GM23338 (cell line): ENCODE measurements around the gene LRRC8B. TPM values are rescaled to one million over a fixed set of nuclear protein-coding genes. Genes with fewer than 3 reads are reported as not detected.

Source experiments
- ATAC-seq: fragments of 200-7000 bp; cut with Tn5 transposase; 3 replicates; pipeline ENCODE4 v1.9.1; 2020
- DNase-seq: peaks from one replicate; pipeline ENCODE4 v3.0.0-alpha.2; 2015; ENCODE audit warnings: low spot score
- H2AFZ ChIP-seq: fragments of 200-600 bp; sonication (generic); 2 replicates; pipeline ENCODE4 v1.8.0; 2016; ENCODE audit warnings: antibody characterized with exemption, mild to moderate bottlenecking, moderate library complexity
- H3F3A ChIP-seq: fragments of 200-600 bp; sonication (generic); replicated peaks from 2 replicates; pipeline ENCODE4 v1.8.0; 2017; ENCODE audit warnings: antibody characterized with exemption, mixed run types, low read depth
- H3K27ac ChIP-seq: fragments of 200-600 bp; sonication (generic); 2 replicates; pipeline ENCODE4 v1.6.1; 2016; ENCODE audit warnings: low read depth
- H3K27me3 ChIP-seq: fragments of 200-600 bp; sonication (generic); 2 replicates; pipeline ENCODE4 v1.8.0; 2016; ENCODE audit warnings: mild to moderate bottlenecking, mixed run types, moderate library complexity; ENCODE audit not compliant: insufficient read depth
- H3K36me3 ChIP-seq: fragments of 200-600 bp; sonication (generic); 2 replicates; pipeline ENCODE4 v1.8.0; 2016; ENCODE audit warnings: mild to moderate bottlenecking; ENCODE audit not compliant: insufficient read depth
- H3K4me1 ChIP-seq: fragments of 200-600 bp; sonication (generic); 2 replicates; pipeline ENCODE4 v1.8.0; 2016; ENCODE audit warnings: mild to moderate bottlenecking, moderate library complexity; ENCODE audit not compliant: insufficient read depth
- H3K4me2 ChIP-seq: fragments of 200-600 bp; sonication (generic); 2 replicates; pipeline ENCODE4 v1.7.1; 2017; ENCODE audit warnings: mixed run types
- H3K4me3 ChIP-seq: fragments of 200-600 bp; sonication (generic); 2 replicates; pipeline ENCODE4 v1.6.1; 2016; ENCODE audit warnings: mixed run types
- H3K79me2 ChIP-seq: fragments of 200-600 bp; sonication (generic); replicated peaks from 2 replicates; pipeline ENCODE4 v1.8.0; 2017; ENCODE audit warnings: mild to moderate bottlenecking; ENCODE audit not compliant: insufficient read depth
- H3K9me2 ChIP-seq: fragments of 200-600 bp; sonication (generic); 2 replicates; pipeline ENCODE4 v1.8.0; 2017; ENCODE audit not compliant: insufficient read depth
- H4K20me1 ChIP-seq: fragments of 200-600 bp; sonication (generic); replicated peaks from 2 replicates; pipeline ENCODE4 v1.8.0; 2017; ENCODE audit warnings: mild to moderate bottlenecking; ENCODE audit not compliant: insufficient read depth
- H3K27ac Mint-ChIP-seq: 2 replicates; pipeline ENCODE4 v1.8.0; 2020; ENCODE audit warnings: inconsistent platforms, mild to moderate bottlenecking, moderate library complexity, mixed read lengths
- H3K27me3 Mint-ChIP-seq: 3 replicates; pipeline ENCODE4 v1.8.0; 2022; ENCODE audit warnings: low read depth, mild to moderate bottlenecking, moderate library complexity, mixed read lengths, inconsistent platforms; ENCODE audit not compliant: insufficient read depth, poor library complexity
- H3K36me3 Mint-ChIP-seq: 3 replicates; pipeline ENCODE4 v1.8.0; 2021; ENCODE audit warnings: low read depth, mild to moderate bottlenecking, inconsistent platforms, moderate library complexity, mixed read lengths
- H3K4me1 Mint-ChIP-seq: 3 replicates; pipeline ENCODE4 v1.8.0; 2020; ENCODE audit warnings: mild to moderate bottlenecking, inconsistent platforms, mixed read lengths
- H3K4me3 Mint-ChIP-seq: 3 replicates; pipeline ENCODE4 v1.8.0; 2021; ENCODE audit warnings: moderate library complexity, mild to moderate bottlenecking, inconsistent platforms, mixed read lengths
- H3K9me3 Mint-ChIP-seq: 3 replicates; pipeline ENCODE4 v1.8.0; 2020; ENCODE audit warnings: moderate library complexity, mild to moderate bottlenecking, inconsistent platforms, mixed read lengths
- CREB1 ChIP-seq: fragments of 250-450 bp; sonication (Bioruptor Pico); IDR thresholded peaks from 2 replicates; pipeline ENCODE4 v1.5.0; 2020; ENCODE audit warnings: low read depth, mild to moderate bottlenecking, moderate library complexity
- EZH2phosphoT487 ChIP-seq: fragments of 200-600 bp; sonication (generic); IDR thresholded peaks from one replicate; pipeline ENCODE4 v1.8.1; 2018; ENCODE audit warnings: antibody characterized with exemption; ENCODE audit not compliant: unreplicated experiment
- NANOG ChIP-seq: IDR thresholded peaks from 2 replicates; pipeline ENCODE4 v1.6.1; 2016; ENCODE audit warnings: antibody characterized with exemption, borderline replicate concordance
- POLR2AphosphoS5 ChIP-seq: IDR thresholded peaks from 2 replicates; pipeline ENCODE4 v1.6.1; 2016; ENCODE audit warnings: antibody characterized with exemption, low read depth
- STAT1 ChIP-seq: IDR thresholded peaks from one replicate; pipeline ENCODE4 v1.6.1; 2016; ENCODE audit warnings: antibody characterized with exemption; ENCODE audit not compliant: unreplicated experiment
- ZNF114 ChIP-seq: fragments of 250-450 bp; sonication (Bioruptor Pico); IDR thresholded peaks from 2 replicates; pipeline ENCODE4 v1.5.0; 2020; ENCODE audit warnings: mild to moderate bottlenecking, moderate library complexity
- ZNF331 ChIP-seq: fragments of 250-450 bp; sonication (Bioruptor Pico); IDR thresholded peaks from 2 replicates; pipeline ENCODE4 v1.5.0; 2020; ENCODE audit warnings: low read depth, mild to moderate bottlenecking, moderate library complexity
- polyA plus RNA-seq: library from polyadenylated mRNA; unstranded; fragments of >200 nt; fragmentation: Nextera tagmentation; extraction: Ambion mirVana; gene quantifications from 2 replicates; pipeline ENCODE4 v1.2.1, GENCODE V29; 2016
- total RNA-seq: library from RNA; depleted of rRNA; stranded (reverse); fragments of >200 nt; shearing (Covaris generic); gene quantifications from 2 replicates; pipeline ENCODE4 v1.2.3, GENCODE V29; 2014
- TF ChIP-seq, protein P1 (sequence below): fragments of 250-450 bp; sonication (Bioruptor Pico); IDR thresholded peaks from 2 replicates; pipeline ENCODE4 v1.5.0; 2020; ENCODE audit warnings: mild to moderate bottlenecking, moderate library complexity
- TF ChIP-seq, protein P2 (sequence below): IDR thresholded peaks from 2 replicates; pipeline ENCODE4 v1.6.1; 2016; ENCODE audit warnings: antibody characterized with exemption

The LRRC8B gene
- total and polyA plus RNA-seq, 2 experiments from 2014 or later, result 9.0 to 26.5 TPM

DNA sequence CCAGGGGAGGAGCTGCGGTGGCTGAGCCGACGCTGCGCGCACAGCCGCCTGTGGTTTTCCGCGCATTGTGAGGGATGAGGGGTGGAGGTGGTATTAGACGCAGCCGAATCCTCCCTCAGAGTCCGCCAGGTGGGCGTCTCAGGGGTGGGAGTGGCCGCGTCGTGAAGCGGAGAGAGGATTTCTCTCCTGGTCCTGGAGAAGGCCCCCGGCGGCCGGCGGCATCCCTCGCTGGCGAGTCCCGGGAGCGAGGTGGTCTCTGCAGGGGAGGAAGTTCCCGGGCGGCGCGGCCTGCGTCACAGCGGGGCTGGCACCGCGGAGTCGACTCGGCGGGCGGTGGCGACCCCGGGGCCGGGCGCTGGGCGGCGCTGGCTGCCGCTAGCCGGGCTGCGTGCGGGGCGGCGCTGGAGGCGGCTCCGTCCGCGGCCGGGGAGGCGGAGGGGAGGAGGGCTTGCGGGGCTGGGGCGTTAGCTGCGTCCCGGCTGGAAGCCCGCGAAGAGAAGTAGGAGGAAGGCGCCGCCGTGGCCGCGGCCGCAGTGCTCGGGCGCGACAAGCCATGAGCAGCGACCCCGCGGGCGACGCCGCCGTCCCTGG lies 108.1 kb downstream of the LRRC8B start, which contains the start of gene LRRC8C (continued):
- TF ChIP-seq, protein P1, sequence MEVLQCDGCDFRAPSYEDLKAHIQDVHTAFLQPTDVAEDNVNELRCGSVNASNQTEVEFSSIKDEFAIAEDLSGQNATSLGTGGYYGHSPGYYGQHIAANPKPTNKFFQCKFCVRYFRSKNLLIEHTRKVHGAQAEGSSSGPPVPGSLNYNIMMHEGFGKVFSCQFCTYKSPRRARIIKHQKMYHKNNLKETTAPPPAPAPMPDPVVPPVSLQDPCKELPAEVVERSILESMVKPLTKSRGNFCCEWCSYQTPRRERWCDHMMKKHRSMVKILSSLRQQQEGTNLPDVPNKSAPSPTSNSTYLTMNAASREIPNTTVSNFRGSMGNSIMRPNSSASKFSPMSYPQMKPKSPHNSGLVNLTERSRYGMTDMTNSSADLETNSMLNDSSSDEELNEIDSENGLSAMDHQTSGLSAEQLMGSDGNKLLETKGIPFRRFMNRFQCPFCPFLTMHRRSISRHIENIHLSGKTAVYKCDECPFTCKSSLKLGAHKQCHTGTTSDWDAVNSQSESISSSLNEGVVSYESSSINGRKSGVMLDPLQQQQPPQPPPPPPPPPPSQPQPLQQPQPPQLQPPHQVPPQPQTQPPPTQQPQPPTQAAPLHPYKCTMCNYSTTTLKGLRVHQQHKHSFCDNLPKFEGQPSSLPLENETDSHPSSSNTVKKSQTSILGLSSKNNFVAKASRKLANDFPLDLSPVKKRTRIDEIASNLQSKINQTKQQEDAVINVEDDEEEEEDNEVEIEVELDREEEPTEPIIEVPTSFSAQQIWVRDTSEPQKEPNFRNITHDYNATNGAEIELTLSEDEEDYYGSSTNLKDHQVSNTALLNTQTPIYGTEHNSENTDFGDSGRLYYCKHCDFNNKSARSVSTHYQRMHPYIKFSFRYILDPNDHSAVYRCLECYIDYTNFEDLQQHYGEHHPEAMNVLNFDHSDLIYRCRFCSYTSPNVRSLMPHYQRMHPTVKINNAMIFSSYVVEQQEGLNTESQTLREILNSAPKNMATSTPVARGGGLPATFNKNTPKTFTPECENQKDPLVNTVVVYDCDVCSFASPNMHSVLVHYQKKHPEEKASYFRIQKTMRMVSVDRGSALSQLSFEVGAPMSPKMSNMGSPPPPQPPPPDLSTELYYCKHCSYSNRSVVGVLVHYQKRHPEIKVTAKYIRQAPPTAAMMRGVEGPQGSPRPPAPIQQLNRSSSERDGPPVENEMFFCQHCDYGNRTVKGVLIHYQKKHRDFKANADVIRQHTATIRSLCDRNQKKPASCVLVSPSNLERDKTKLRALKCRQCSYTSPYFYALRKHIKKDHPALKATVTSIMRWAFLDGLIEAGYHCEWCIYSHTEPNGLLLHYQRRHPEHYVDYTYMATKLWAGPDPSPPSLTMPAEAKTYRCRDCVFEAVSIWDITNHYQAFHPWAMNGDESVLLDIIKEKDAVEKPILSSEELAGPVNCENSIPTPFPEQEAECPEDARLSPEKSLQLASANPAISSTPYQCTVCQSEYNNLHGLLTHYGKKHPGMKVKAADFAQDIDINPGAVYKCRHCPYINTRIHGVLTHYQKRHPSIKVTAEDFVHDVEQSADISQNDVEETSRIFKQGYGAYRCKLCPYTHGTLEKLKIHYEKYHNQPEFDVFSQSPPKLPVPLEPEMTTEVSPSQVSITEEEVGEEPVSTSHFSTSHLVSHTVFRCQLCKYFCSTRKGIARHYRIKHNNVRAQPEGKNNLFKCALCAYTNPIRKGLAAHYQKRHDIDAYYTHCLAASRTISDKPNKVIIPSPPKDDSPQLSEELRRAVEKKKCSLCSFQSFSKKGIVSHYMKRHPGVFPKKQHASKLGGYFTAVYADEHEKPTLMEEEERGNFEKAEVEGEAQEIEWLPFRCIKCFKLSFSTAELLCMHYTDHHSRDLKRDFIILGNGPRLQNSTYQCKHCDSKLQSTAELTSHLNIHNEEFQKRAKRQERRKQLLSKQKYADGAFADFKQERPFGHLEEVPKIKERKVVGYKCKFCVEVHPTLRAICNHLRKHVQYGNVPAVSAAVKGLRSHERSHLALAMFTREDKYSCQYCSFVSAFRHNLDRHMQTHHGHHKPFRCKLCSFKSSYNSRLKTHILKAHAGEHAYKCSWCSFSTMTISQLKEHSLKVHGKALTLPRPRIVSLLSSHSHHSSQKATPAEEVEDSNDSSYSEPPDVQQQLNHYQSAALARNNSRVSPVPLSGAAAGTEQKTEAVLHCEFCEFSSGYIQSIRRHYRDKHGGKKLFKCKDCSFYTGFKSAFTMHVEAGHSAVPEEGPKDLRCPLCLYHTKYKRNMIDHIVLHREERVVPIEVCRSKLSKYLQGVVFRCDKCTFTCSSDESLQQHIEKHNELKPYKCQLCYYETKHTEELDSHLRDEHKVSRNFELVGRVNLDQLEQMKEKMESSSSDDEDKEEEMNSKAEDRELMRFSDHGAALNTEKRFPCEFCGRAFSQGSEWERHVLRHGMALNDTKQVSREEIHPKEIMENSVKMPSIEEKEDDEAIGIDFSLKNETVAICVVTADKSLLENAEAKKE (CRISPR knock-in tag), result no peak
- TF ChIP-seq POLR2AphosphoS5, result 0 out of 2 replicates have a peak, but pooled peaks have one; percentile 15

DNA sequence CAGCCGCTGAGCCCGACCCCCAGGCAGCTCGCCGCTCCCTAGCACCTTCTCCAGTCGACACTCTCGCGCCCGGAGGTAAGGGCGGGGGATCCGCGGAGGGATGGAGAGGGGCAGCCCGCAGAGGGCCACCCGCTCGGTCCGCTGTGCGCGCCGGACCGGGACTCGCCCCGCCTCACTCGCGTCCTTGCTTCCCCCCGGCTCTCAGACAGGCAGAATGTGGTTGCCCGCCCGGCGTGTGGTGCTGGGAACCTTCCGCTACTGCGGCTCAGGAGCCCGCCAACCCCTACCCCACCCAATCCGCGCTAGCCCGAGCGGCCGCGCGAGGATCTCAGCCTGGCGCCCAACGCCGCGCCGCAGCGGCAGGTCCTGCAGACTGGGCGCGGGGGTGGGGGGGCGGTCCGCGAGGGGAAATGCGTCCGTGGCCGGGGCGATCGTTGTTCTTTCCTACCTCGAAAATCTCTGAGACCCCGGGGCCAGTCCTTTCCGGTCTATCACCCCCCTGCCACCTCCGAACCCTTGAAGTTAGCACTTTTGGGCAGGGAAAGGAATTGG lies 108.7 kb downstream of the LRRC8B start:
- peak overlapping the region; percentile 83 for H3K4me3 Mint-ChIP-seq
- no peak overlapping the region for H3K27ac Mint-ChIP-seq
- H2AFZ ChIP-seq, result peak overlapping the region; percentile 67
- peak; percentile 62 for DNase-seq
- ATAC-seq, result peak; percentile 61
- 0 out of 2 replicates have a peak, but pooled peaks cover 5% of the 10 kb centered on the region for H3F3A ChIP-seq
- H3K9me2 ChIP-seq, result no peaks in the 10 kb centered on the region
- H3K36me3 ChIP-seq, result no peaks in the 10 kb centered on the region
- peaks cover 19% of the 10 kb centered on the region for H3K27me3 Mint-ChIP-seq
- H3K4me3 ChIP-seq, result peak overlapping the region; percentile 79
- H3K27ac ChIP-seq, result no peak overlapping the region
- no peaks in the 10 kb centered on the region for H4K20me1 ChIP-seq
- peaks cover 18% of the 10 kb centered on the region for H3K4me1 ChIP-seq
- H3K79me2 ChIP-seq, result no peaks in the 10 kb centered on the region
- no peaks in the 10 kb centered on the region for H3K36me3 Mint-ChIP-seq
- peaks cover 18% of the 10 kb centered on the region for H3K4me1 Mint-ChIP-seq
- peaks cover 46% of the 10 kb centered on the region for H3K27me3 ChIP-seq
- H3K9me3 Mint-ChIP-seq, result no peaks in the 10 kb centered on the region
- peak overlapping the region; percentile 88 for H3K4me2 ChIP-seq
- TF ChIP-seq, protein P2, sequence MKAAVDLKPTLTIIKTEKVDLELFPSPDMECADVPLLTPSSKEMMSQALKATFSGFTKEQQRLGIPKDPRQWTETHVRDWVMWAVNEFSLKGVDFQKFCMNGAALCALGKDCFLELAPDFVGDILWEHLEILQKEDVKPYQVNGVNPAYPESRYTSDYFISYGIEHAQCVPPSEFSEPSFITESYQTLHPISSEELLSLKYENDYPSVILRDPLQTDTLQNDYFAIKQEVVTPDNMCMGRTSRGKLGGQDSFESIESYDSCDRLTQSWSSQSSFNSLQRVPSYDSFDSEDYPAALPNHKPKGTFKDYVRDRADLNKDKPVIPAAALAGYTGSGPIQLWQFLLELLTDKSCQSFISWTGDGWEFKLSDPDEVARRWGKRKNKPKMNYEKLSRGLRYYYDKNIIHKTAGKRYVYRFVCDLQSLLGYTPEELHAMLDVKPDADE, result no peak
- no peak for TF ChIP-seq EZH2phosphoT487
- TF ChIP-seq CREB1 (CRISPR knock-in tag), result no peak
- TF ChIP-seq POLR2AphosphoS5, result no peak
- no peak for TF ChIP-seq ZNF331
- TF ChIP-seq STAT1, result no peak
- TF ChIP-seq ZNF114 (CRISPR knock-in tag), result no peak
- no peak for TF ChIP-seq NANOG
